Measurements from ENCODE around the gene SLF2. TPM values are rescaled to one million over a fixed set of nuclear protein-coding genes. Genes with fewer than 3 reads are reported as not detected.

The SLF2 gene
- total and polyA plus RNA-seq, 2 of the 13 experiments (the other 11 are each of a cell fraction or from before 2014, with no cell fraction given), result 12.2 to 48.1 TPM

GRCh38 chr10:100970076-100970913, 57.5 kb downstream of the SLF2 start (continued):
- 0 out of 2 replicates have a peak, but pooled peaks have one; percentile 4 for TF ChIP-seq ZMYM3 (CRISPR knock-in tag; IDR thresholded peaks at IDR 0.05)
- 0 out of 2 replicates have a peak, but pooled peaks have one; percentile 76 for TF ChIP-seq AKAP8 (CRISPR knock-in tag; IDR thresholded peaks at IDR 0.05)
- TF ChIP-seq ATAD3A (CRISPR knock-in tag; IDR thresholded peaks at IDR 0.05), result no peak
- peak; percentile 61 for TF ChIP-seq ZNF746 (CRISPR knock-in tag; IDR thresholded peaks at IDR 0.05)
- TF ChIP-seq TAF1 (CRISPR knock-in tag; IDR thresholded peaks at IDR 0.05), result no peak; the same call in 1 of the 2 replicates
- no peak for TF ChIP-seq ZNF343 (CRISPR knock-in tag; IDR thresholded peaks at IDR 0.05)
- TF ChIP-seq SP2 (CRISPR knock-in tag; IDR thresholded peaks at IDR 0.05), result no peak
- TF ChIP-seq ARID4A (CRISPR knock-in tag; IDR thresholded peaks at IDR 0.05; ENCODE audit: borderline replicate concordance), result no peak; the same call in none of the 2 replicates
- peak; percentile 41; the same call in 1 of the 2 replicates for TF ChIP-seq SAP130 (CRISPR knock-in tag; IDR thresholded peaks at IDR 0.05; ENCODE audit: low read depth)
- TF ChIP-seq EP300 (IDR thresholded peaks at IDR 0.05; ENCODE audit: low read depth in 2 of 2, low read length in 2 of 2), result peak in 1 of 2 experiments; percentile 51; a peak in 1 of 4 replicates
- TF ChIP-seq EP300 (CRISPR knock-in tag; IDR thresholded peaks at IDR 0.05; ENCODE audit: borderline replicate concordance), result peak; percentile 48; the same call in 1 of the 2 replicates
- no peak for TF ChIP-seq ZFP41 (CRISPR knock-in tag; IDR thresholded peaks at IDR 0.05; ENCODE audit: borderline replicate concordance)
- TF ChIP-seq, protein P1, sequence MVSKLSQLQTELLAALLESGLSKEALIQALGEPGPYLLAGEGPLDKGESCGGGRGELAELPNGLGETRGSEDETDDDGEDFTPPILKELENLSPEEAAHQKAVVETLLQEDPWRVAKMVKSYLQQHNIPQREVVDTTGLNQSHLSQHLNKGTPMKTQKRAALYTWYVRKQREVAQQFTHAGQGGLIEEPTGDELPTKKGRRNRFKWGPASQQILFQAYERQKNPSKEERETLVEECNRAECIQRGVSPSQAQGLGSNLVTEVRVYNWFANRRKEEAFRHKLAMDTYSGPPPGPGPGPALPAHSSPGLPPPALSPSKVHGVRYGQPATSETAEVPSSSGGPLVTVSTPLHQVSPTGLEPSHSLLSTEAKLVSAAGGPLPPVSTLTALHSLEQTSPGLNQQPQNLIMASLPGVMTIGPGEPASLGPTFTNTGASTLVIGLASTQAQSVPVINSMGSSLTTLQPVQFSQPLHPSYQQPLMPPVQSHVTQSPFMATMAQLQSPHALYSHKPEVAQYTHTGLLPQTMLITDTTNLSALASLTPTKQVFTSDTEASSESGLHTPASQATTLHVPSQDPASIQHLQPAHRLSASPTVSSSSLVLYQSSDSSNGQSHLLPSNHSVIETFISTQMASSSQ (IDR thresholded peaks at IDR 0.05; ENCODE audit: low read depth), result peak; percentile 44
- TF ChIP-seq, protein P1 (CRISPR knock-in tag; IDR thresholded peaks at IDR 0.05; ENCODE audit: borderline replicate concordance), result 0 out of 2 replicates have a peak, but pooled peaks have one; percentile 74
- no peak for TF ChIP-seq FOSL1 (CRISPR knock-in tag; IDR thresholded peaks at IDR 0.05; ENCODE audit: borderline replicate concordance)
- TF ChIP-seq ZKSCAN8 (CRISPR knock-in tag; IDR thresholded peaks at IDR 0.05; ENCODE audit: borderline replicate concordance), result no peak
- TF ChIP-seq, protein P2, sequence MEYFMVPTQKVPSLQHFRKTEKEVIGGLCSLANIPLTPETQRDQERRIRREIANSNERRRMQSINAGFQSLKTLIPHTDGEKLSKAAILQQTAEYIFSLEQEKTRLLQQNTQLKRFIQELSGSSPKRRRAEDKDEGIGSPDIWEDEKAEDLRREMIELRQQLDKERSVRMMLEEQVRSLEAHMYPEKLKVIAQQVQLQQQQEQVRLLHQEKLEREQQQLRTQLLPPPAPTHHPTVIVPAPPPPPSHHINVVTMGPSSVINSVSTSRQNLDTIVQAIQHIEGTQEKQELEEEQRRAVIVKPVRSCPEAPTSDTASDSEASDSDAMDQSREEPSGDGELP (IDR thresholded peaks at IDR 0.05; ENCODE audit: borderline replicate concordance, low read depth), result peak; percentile 13; the same call in 1 of the 2 replicates
- no peak for TF ChIP-seq FOSL2 (CRISPR knock-in tag; IDR thresholded peaks at IDR 0.05)
- no peak for TF ChIP-seq STAT5B (CRISPR knock-in tag; IDR thresholded peaks at IDR 0.05)
- no peak for TF ChIP-seq RFXAP (CRISPR knock-in tag; IDR thresholded peaks at IDR 0.05; ENCODE audit: borderline replicate concordance)
- peak; percentile 42; the same call in 1 of the 2 replicates for TF ChIP-seq ESRRA (CRISPR knock-in tag; IDR thresholded peaks at IDR 0.05; ENCODE audit: low read depth)

Data from HepG2 (cell line).